NCI-H774 (cell line): ENCODE measurements around the gene CLEC2B.
"Not testable (repeated sequence)": the region's sequence is repeated elsewhere in the genome, so short reads cannot be mapped to it uniquely, and the experiment has no call there.

Experiments used
- DNase-seq: peaks from one replicate; lab custom pipeline; 2025; lab: John Stamatoyannopoulos, UW

Gene CLEC2B

DNA sequence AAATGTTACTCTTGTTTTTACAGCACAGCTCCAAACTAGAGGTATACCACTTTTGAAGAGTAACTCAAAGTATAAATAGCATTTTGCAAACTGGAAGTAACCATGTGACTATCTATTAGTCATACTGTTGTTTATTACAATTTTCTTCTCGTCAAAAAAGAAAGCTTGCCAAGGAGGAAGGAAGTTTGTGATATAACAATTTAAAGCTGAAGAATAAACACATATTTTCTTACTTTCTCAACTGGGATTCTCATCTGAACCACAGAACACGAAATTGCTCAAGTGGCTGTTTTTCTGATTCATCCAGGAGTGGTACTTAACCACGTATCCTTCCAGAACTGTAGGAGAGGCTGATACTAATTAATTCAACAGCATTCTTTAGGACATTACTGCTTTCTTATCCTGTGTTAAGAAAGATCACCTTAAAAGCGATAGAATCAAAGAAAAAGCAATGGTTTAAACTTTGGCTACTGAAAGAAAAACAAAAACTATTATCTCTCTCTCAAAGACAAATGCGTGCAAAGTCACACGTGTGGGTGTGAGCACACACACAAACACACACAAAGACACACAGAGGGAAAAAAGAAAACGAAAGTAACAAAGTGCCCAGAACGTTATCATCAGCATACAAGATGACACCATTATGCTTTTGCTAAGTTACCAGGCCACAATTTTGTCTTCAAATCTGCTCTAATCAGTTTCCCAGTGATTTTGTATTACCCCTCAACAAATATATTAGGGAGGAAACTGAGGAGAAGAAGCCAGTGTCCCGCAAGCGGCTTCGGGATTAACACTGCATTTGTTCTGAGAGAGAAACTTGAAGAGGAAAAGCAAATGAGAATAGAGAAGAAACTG, at the start of gene CLEC2B:
Gene CLEC2B, minus strand, starts transcription at position 48 of the 855 bp plus-strand sequence.
- no peak for DNase-seq

- no peak for DNase-seq
These were observed 42.6 kb upstream of the CLEC2B start for GRCh38 chr12:9911708-9912107.

- DNase-seq, result no peak
These were observed 41.7 kb upstream of the CLEC2B start for GRCh38 chr12:9910716-9911421.

DNA sequence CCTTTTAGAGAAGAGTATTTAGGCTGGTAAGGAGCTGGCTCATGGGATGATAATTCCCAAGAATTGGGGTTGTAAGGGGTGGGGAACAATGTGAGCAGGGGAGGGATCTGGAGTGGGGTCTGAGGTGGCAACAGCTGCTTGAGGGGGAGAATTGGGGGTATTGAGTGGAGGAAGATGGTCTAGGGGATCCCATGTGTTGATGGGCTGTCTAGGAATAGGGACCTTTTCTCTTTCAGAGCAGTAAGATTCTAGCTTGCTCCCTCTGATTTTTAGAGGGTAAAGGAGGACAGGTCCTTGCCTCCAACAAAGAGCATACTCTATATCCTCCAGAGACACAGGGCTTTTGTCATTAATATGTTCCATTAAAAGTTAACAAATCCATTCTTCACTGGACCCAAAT, 40.6 kb upstream of the CLEC2B start:
- no peak for DNase-seq

GRCh38 chr12:9908350-9908749, 39.2 kb upstream of the CLEC2B start:
- no peak for DNase-seq

GRCh38 chr12:9907769-9908168, 38.6 kb upstream of the CLEC2B start:
- no peak for DNase-seq

DNA sequence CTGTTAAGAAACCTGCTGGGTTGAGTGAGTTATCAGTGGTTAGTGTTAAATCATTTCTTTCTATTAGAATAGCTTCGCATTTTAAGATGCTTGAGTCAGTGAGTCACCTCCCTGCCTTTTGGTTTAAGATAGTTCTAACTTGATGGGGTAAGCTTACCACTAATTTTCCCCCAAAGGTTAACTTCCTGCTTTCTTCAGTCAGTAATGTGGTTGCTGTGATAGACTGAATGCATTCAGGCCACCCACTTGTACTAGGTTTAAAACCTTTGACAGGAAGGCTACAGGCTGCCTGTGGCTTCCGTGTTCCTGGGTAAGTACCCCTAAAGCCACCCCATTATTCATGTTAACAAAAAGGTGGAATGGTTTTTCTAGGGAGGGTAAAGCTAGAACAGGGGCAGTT, 37.7 kb upstream of the CLEC2B start:
- no peak for DNase-seq

- DNase-seq, result no peak
These were observed 33.5 kb upstream of the CLEC2B start for GRCh38 chr12:9902539-9903228.

- no peak for DNase-seq
These were observed 31.8 kb upstream of the CLEC2B start for GRCh38 chr12:9900930-9901329.

- no peak for DNase-seq
These were observed 30.1 kb upstream of the CLEC2B start for GRCh38 chr12:9899209-9899608.

GRCh38 chr12:9897535-9897934, 28.4 kb upstream of the CLEC2B start:
- no peak for DNase-seq

GRCh38 chr12:9895215-9895971, 26.2 kb upstream of the CLEC2B start:
- DNase-seq, result no peak

GRCh38 chr12:9888665-9889273, 19.6 kb upstream of the CLEC2B start:
- no peak for DNase-seq

- no peak for DNase-seq
These were observed 14.0 kb upstream of the CLEC2B start for GRCh38 chr12:9883175-9883574.

DNA sequence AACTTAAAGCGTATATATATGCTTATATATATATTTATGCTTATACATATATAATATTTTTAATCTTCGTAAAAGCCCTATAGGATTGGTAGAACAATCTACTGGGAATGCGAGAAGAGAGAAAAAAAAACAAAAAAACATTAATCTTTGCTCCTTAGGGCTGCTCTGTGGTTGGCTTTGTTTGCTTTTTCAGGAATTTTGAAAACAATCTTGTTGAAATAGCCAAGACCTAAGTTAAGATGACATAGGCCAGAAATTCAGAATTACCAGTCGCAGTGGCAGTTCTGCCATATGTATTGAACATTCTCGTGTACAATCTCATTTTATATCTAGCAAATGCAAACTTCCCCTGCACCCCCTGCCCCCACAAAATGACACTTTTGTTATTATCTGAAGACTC, 12.8 kb upstream of the CLEC2B start:
- no peak for DNase-seq

DNA sequence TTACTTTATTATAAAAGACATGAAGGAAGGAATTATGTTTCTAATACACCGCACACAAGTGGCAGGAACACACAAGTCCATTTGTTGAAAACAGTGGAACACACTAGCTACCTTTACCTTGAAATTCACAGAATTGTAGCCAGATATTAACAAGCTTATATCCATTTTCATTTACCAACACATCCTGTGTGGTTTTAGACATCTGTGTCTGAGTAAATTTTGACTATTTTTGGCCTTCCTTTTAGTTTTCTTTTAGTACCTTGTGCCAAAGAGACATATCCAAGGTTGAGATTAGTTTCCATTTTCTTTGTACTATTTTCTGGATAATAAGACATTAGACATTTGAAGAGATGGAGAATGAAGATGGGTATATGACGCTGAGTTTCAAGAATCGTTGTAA, 12.1 kb upstream of the CLEC2B start, which contains the start of gene KLRF2:
Gene KLRF2, plus strand, starts transcription at position 244 of the 400 bp plus-strand sequence. Its CDS starts 107 bp downstream, at position 351.
- no peak for DNase-seq

DNA sequence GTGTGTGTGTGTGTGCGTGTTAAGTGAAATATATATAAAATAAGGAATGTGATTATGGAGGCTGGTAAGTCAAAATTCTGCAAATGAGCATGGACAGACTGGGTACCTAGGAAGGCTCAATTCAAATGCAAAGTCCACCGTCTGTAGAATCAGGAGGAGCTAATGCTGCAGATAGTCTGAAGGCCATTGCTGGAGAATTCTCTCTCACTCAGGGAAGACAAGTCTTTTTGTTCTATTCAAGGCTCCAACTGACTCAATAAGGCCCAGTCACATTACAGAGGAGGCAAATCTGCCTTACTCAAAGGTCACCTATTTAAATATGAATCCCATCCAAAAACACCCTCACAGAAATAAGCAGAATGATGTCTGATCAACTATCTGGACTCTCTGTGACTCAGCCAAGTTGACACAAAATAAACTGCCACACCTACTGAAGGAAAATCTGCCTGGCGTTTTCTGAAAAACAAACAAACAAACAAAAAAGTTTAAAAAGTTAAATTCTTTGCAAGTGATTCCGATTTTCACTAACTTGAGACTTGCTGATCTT, 11.5 kb upstream of the CLEC2B start:
- no peak for DNase-seq

- not testable (repeated sequence) for DNase-seq
These were observed 7.0 kb upstream of the CLEC2B start for GRCh38 chr12:9876120-9876519.

- no peak for DNase-seq
These were observed 3.6 kb upstream of the CLEC2B start for GRCh38 chr12:9872742-9873141.

DNA sequence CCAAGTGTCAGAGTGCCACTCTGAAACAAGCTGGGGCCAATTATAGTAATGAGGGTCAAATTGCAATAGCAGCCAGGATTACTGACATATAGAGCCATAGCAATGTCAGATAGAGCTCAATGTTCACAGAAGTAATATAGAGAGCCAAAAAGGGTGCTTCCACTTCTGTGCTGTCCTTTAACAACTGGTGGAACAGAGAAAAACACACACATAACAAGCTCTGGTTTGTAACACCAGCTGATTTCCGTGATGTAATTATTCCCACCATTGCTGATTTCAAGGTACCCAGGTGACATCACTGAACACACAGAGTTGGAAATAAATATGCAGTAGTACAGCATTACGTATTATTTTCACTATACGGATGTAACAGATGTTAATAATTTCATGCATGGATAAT, 3.0 kb upstream of the CLEC2B start:
- no peak for DNase-seq

GRCh38 chr12:9870286-9870866, 1.2 kb upstream of the CLEC2B start:
- no peak for DNase-seq
